Mesendoderm (in vitro differentiated cells): ENCODE measurements around the gene NUDT1.
A peak's percentile ranks its signal among the peaks of the same experiment; 100 is the strongest.
"Not testable (repeated sequence)": the region's sequence is repeated elsewhere in the genome, so short reads cannot be mapped to it uniquely, and the experiment has no call there.

Source experiments
- DNase-seq: peaks from one replicate; pipeline ENCODE4 v3.0.0; 2013
- H2AK5ac ChIP-seq: 2 replicates; pipeline ENCODE4 v1.6.1; 2013; ENCODE audit warnings: low read length, inconsistent platforms
- H2BK120ac ChIP-seq: 2 replicates; pipeline ENCODE4 v1.6.1; 2013; ENCODE audit warnings: low read depth, mild to moderate bottlenecking, low read length, moderate library complexity, mixed read lengths
- H2BK15ac ChIP-seq: replicated peaks from 2 replicates; pipeline ENCODE4 v1.6.1; 2013; ENCODE audit warnings: low read depth, mild to moderate bottlenecking, moderate library complexity
- H2BK5ac ChIP-seq: 2 replicates; pipeline ENCODE4 v1.6.1; 2013; ENCODE audit warnings: low read length, inconsistent platforms
- H3K18ac ChIP-seq: 2 replicates; pipeline ENCODE4 v1.6.1; 2013; ENCODE audit warnings: mild to moderate bottlenecking, low read length, mixed read lengths
- H3K23ac ChIP-seq: one replicate; pipeline ENCODE4 v1.6.1; 2013; ENCODE audit warnings: low read length
- H3K27ac ChIP-seq: 2 replicates; pipeline ENCODE4 v1.5.1; 2013; ENCODE audit warnings: low read depth, mild to moderate bottlenecking, inconsistent platforms, low read length, moderate library complexity
- H3K27me3 ChIP-seq: 2 replicates; pipeline ENCODE4 v1.6.1; 2013; ENCODE audit warnings: low read length, control low read depth, mild to moderate bottlenecking, inconsistent platforms; ENCODE audit not compliant: insufficient read depth, poor library complexity
- H3K36me3 ChIP-seq: 2 replicates; pipeline ENCODE4 v1.6.1; 2013; ENCODE audit warnings: low read length, inconsistent platforms; ENCODE audit not compliant: control insufficient read depth, insufficient read depth
- H3K4ac ChIP-seq: one replicate; pipeline ENCODE4 v1.6.1; 2013; ENCODE audit warnings: low read depth, mild to moderate bottlenecking, low read length, moderate library complexity
- H3K4me1 ChIP-seq: 2 replicates; pipeline ENCODE4 v1.6.1; 2013; ENCODE audit warnings: low read depth, low read length, inconsistent platforms; ENCODE audit not compliant: control insufficient read depth
- H3K4me2 ChIP-seq: 2 replicates; pipeline ENCODE4 v1.6.1; 2013; ENCODE audit warnings: low read length
- H3K4me3 ChIP-seq: 2 replicates; pipeline ENCODE4 v1.5.1; 2013; ENCODE audit warnings: mild to moderate bottlenecking, low read length
- H3K56ac ChIP-seq: one replicate; pipeline ENCODE4 v1.6.1; 2013; ENCODE audit warnings: low read length
- H3K79me1 ChIP-seq: 2 replicates; pipeline ENCODE4 v1.6.1; 2013; ENCODE audit warnings: low read length, inconsistent platforms
- H3K79me2 ChIP-seq: 2 replicates; pipeline ENCODE4 v1.6.1; 2013; ENCODE audit warnings: mild to moderate bottlenecking, low read length; ENCODE audit not compliant: control insufficient read depth, insufficient read depth
- H3K9ac ChIP-seq: 2 replicates; pipeline ENCODE4 v1.6.1; 2013; ENCODE audit warnings: low read length, inconsistent platforms
- H4K5ac ChIP-seq: one replicate; pipeline ENCODE4 v1.6.1; 2013; ENCODE audit warnings: low read length
- H4K8ac ChIP-seq: one replicate; pipeline ENCODE4 v1.6.1; 2013; ENCODE audit warnings: low read depth, mild to moderate bottlenecking, control low read depth, low read length, moderate library complexity
- WGBS: extraction: QIAGEN DNeasy Blood & Tissue Kit; methylation state at CpG from one replicate; pipeline ENCODE4 v1.1.7; 2013; ENCODE audit warnings: low lambda C conversion rate, missing lambda C conversion rate; ENCODE audit not compliant: insufficient coverage; ENCODE audit errors: extremely low coverage; 5-methylcytosine and 5-hydroxymethylcytosine counted together

NUDT1 gene

DNA sequence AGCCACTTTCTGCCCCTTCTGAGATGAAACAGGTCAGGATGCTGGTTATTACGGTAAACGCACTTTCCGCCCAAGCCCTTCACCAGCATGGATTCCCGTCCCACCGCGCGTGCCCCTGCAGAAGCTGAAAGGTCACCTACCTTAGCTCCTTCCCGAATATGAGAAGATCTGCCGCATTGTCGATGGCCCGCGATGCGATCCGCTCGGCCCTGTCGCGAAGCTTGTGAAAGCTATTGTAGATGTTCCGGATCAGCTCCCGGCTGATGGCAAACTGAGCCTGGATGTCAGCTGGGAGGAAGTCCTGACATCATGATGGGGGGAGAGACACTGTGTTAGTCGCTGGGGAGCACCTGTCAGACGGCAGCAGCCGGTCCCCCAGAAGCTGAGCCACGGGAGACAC, 22.1 kb downstream of the NUDT1 start:
- H2BK120ac ChIP-seq = no peak overlapping the region
- no peak overlapping the region for H3K23ac ChIP-seq
- no peak overlapping the region for H3K56ac ChIP-seq
- no peaks in the 10 kb centered on the region for H3K4me1 ChIP-seq
- no peak overlapping the region for H2BK5ac ChIP-seq
- H2BK15ac ChIP-seq = no peak overlapping the region
- H3K4me3 ChIP-seq = no peak overlapping the region
- H3K79me1 ChIP-seq = no peaks in the 10 kb centered on the region
- no peak overlapping the region for H3K18ac ChIP-seq
- H3K27me3 ChIP-seq = no peaks in the 10 kb centered on the region
- H3K9ac ChIP-seq = no peak overlapping the region
- H3K4me2 ChIP-seq = no peak overlapping the region
- H3K27ac ChIP-seq = no peak overlapping the region
- H2AK5ac ChIP-seq = no peak overlapping the region
- no peak overlapping the region for H3K4ac ChIP-seq
- no peak overlapping the region for H4K5ac ChIP-seq
- no peaks in the 10 kb centered on the region for H3K36me3 ChIP-seq
- no peaks in the 10 kb centered on the region for H3K79me2 ChIP-seq
- no CpG with 5 or more reads among the region's 23 CpGs for WGBS
- H4K8ac ChIP-seq = no peak overlapping the region
- DNase-seq = no peak

DNA sequence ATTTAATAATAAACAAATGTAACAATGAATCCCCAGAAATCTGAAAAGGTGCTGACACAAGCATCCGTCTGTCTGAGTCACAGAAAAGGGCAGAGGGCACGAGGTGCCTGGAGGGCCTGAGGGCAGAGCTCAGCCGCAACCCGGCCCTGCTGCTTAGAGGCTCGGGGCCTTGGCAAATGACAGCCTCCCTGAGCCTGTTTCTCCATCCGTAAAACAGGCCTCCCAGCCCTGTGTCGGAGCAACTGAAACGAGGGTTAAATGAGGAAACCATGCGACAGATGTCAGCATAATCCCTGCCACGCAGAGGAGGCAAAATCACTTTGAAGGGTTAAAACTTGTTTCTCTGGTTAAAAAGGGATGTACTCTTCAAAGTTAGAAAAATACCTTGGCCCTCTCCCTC, 24.9 kb downstream of the NUDT1 start:
- H3K79me2 ChIP-seq = no peaks in the 10 kb centered on the region
- H3K27me3 ChIP-seq = no peaks in the 10 kb centered on the region
- no peak overlapping the region for H3K18ac ChIP-seq
- H4K5ac ChIP-seq = no peak overlapping the region
- no peak overlapping the region for H3K27ac ChIP-seq
- no peaks in the 10 kb centered on the region for H3K79me1 ChIP-seq
- no peaks in the 10 kb centered on the region for H3K36me3 ChIP-seq
- H3K4me1 ChIP-seq = peaks cover 4% of the 10 kb centered on the region
- H3K4me3 ChIP-seq = no peak overlapping the region
- H3K56ac ChIP-seq = no peak overlapping the region
- no peak for DNase-seq
- H3K4ac ChIP-seq = no peak overlapping the region
- H2AK5ac ChIP-seq = no peak overlapping the region
- H2BK15ac ChIP-seq = no peak overlapping the region
- no CpG with 5 or more reads among the region's 10 CpGs for WGBS
- H3K4me2 ChIP-seq = no peak overlapping the region
- no peak overlapping the region for H3K9ac ChIP-seq
- H2BK120ac ChIP-seq = no peak overlapping the region
- H2BK5ac ChIP-seq = no peak overlapping the region
- no peak overlapping the region for H4K8ac ChIP-seq
- H3K23ac ChIP-seq = no peak overlapping the region

DNA sequence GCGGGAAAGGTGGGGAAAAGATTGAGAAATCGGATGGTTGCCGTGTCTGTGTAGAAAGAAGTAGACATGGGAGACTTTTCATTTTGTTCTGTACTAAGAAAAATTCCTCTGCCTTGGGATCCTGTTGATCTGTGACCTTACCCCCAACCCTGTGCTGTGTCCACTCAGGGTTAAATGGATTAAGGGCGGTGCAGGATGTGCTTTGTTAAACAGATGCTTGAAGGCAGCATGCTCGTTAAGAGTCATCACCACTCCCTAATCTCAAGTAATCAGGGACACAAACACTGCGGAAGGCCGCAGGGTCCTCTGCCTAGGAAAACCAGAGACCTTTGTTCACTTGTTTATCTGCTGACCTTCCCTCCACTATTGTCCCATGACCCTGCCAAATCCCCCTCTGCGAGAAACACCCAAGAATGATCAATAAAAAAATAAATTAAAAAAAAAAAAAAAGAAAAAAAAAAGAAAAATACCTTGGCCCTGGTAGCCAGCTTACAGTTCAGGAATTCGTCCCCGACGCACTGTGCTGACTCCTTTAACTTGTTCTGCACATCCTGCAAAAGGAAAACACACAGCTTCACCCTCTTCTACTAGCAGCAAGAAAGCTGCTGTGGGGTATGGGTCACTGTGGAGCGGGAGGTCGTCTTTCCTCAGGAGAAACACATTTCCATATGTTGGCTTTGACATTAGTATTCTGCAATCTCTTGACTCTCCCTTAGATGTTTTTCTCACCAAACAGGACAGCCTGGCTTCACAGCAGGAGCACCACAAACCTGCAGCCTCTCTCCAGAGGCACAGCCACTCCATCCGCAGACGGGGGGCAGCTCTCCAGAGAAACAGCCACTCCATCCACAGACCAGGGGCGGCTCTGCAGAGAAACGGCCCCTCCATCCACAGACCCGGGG, 27.3 kb downstream of the NUDT1 start:
- not testable (repeated sequence) for H3K4ac ChIP-seq, H3K4me3 ChIP-seq, H2BK15ac ChIP-seq, H2BK120ac ChIP-seq, H3K27me3 ChIP-seq, H4K8ac ChIP-seq, H3K4me1 ChIP-seq, H3K79me2 ChIP-seq, H3K18ac ChIP-seq, H3K23ac ChIP-seq, H3K36me3 ChIP-seq, H2AK5ac ChIP-seq, H4K5ac ChIP-seq, H3K4me2 ChIP-seq, H3K79me1 ChIP-seq, H2BK5ac ChIP-seq
- Histone ChIP-seq H3K27ac (peak overlapping the region; percentile 89), H3K56ac (peak overlapping the region; percentile 44), H3K9ac (peak overlapping the region; percentile 3)
- no CpG with 5 or more reads among the region's 18 CpGs for WGBS
- DNase-seq = peak; percentile 56

- Histone ChIP-seq H3K4me2 (no peak overlapping the region), H2AK5ac (no peak overlapping the region), H3K18ac (no peak overlapping the region), H4K8ac (no peak overlapping the region), H3K27me3 (no peaks in the 10 kb centered on the region), H3K79me1 (no peaks in the 10 kb centered on the region), H3K79me2 (no peaks in the 10 kb centered on the region), H3K23ac (no peak overlapping the region), H3K36me3 (no peaks in the 10 kb centered on the region), H2BK15ac (no peak overlapping the region), H3K4me3 (no peak overlapping the region), H3K4ac (no peak overlapping the region), H3K27ac (peak overlapping the region; percentile 89), H2BK5ac (no peak overlapping the region), H3K9ac (peak overlapping the region; percentile 3), H4K5ac (no peak overlapping the region), H3K56ac (peak overlapping the region; percentile 44), H3K4me1 (peaks cover 4% of the 10 kb centered on the region), H2BK120ac (no peak overlapping the region)
- DNase-seq = no peak
- no CpG with 5 or more reads among the region's 10 CpGs for WGBS
These were observed 28.0 kb downstream of the NUDT1 start for GRCh38 chr7:2269991-2270460.

DNA sequence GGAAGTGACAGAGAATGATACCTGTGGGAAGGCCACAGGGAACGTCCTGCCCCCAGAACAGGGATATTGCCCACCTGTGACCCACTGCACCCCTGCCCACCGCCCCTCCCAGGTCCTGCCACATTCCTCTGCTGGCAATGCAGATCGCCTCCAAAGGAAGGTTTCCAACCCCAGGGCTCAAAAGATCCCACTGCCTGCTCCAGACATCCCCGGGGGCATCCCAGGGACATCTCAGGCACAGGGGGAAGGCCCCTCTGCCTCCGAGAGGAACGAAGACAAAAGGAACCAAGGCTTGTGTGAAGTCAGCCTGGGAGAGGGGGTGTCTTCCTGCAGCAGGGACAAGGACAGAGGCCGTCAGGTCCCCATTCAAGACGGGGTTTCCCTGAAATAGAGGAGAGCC, 28.5 kb downstream of the NUDT1 start:
- peak; percentile 19 for DNase-seq
- peak overlapping the region; percentile 34 for H3K56ac ChIP-seq
- H3K18ac ChIP-seq = no peak overlapping the region
- H3K79me1 ChIP-seq = no peaks in the 10 kb centered on the region
- H3K4me2 ChIP-seq = no peak overlapping the region
- no peak overlapping the region for H3K23ac ChIP-seq
- H3K4me1 ChIP-seq = peaks cover 4% of the 10 kb centered on the region
- no peak overlapping the region for H3K9ac ChIP-seq
- no peak overlapping the region for H2BK5ac ChIP-seq
- H3K4ac ChIP-seq = no peak overlapping the region
- no peak overlapping the region for H2BK15ac ChIP-seq
- H2BK120ac ChIP-seq = no peak overlapping the region
- H2AK5ac ChIP-seq = no peak overlapping the region
- H3K4me3 ChIP-seq = no peak overlapping the region
- no CpG with 5 or more reads among the region's 8 CpGs for WGBS
- no peaks in the 10 kb centered on the region for H3K36me3 ChIP-seq
- no peak overlapping the region for H4K8ac ChIP-seq
- no peaks in the 10 kb centered on the region for H3K27me3 ChIP-seq
- H3K79me2 ChIP-seq = no peaks in the 10 kb centered on the region
- no peak overlapping the region for H4K5ac ChIP-seq
- H3K27ac ChIP-seq = peak overlapping the region; percentile 8
